ENCODE measurements around the gene DPCD. TPM values are rescaled to one million over a fixed set of nuclear protein-coding genes. Genes with fewer than 3 reads are reported as not detected.

Gene DPCD
- total RNA-seq, 1 donor = 36.2 TPM

DNA sequence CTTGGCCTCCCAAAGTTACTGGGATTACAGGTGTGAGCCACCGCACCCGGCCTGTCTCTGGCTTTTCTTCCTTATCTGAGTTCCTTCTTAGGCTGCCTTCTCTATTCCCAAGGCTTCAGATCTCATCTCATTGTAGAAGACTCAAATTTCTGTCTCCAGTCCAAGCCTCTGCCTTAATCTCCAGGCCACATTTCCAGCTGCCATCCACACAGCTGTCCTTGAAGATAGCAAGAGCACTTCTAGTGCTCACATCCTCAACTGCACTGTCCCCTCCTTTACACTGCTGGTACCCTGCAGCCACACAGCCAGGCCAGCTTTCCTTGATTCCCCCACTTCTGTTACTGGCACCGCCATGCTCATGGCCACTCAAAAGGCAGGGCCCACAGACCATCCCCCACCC lies 35.7 kb upstream of the DPCD start:
- TF ChIP-seq, protein P1, sequence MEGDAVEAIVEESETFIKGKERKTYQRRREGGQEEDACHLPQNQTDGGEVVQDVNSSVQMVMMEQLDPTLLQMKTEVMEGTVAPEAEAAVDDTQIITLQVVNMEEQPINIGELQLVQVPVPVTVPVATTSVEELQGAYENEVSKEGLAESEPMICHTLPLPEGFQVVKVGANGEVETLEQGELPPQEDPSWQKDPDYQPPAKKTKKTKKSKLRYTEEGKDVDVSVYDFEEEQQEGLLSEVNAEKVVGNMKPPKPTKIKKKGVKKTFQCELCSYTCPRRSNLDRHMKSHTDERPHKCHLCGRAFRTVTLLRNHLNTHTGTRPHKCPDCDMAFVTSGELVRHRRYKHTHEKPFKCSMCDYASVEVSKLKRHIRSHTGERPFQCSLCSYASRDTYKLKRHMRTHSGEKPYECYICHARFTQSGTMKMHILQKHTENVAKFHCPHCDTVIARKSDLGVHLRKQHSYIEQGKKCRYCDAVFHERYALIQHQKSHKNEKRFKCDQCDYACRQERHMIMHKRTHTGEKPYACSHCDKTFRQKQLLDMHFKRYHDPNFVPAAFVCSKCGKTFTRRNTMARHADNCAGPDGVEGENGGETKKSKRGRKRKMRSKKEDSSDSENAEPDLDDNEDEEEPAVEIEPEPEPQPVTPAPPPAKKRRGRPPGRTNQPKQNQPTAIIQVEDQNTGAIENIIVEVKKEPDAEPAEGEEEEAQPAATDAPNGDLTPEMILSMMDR (IDR thresholded peaks at IDR 0.05; ENCODE audit: extremely low read depth, low read depth, low read length) = no peak
- H2AFZ ChIP-seq (ENCODE audit: low read length) = no peak overlapping the region
- no peak overlapping the region for H3K27ac ChIP-seq (ENCODE audit: low read depth, low read length)

DNA sequence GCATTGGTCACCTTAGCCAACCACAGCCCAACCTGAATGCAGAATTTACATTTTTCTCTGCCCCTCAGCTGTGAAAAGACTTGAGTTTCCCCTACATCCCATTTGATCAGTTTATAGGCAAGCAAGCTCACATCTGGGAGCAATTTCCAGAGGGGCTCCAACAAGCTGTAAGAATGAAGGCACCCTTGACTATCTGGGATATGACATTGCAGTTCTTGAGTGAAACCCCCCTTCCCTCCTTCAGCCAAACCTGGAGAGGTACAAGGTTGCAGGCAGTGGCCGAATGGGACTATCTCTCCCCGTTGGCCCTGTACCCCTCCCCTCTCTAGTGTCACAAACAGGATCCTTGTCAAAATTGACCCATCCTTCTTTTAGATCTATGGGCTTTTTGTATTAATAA lies 30.6 kb upstream of the DPCD start:
- Histone ChIP-seq H3K27me3 (ENCODE audit: insufficient read depth, low read length) (peaks cover 3% of the 10 kb centered on the region), H2AFZ (ENCODE audit: low read length) (no peak overlapping the region), H3K36me3 (ENCODE audit: insufficient read depth, low read length) (peaks cover 3% of the 10 kb centered on the region), H3K4me1 (ENCODE audit: insufficient read depth, low read length) (no peaks in the 10 kb centered on the region), H3K4me3 (ENCODE audit: insufficient read depth, low read length) (no peak overlapping the region), H3K9me3 (ENCODE audit: low read depth, low read length) (no peaks in the 10 kb centered on the region), H3K79me2 (ENCODE audit: insufficient read depth, low read length) (no peaks in the 10 kb centered on the region), H3K27ac (ENCODE audit: low read depth, low read length) (no peak overlapping the region), H4K20me1 (ENCODE audit: insufficient read depth, low read length) (no peaks in the 10 kb centered on the region), H3K4me2 (ENCODE audit: insufficient read depth, low read length) (no peak overlapping the region)
- no peak for DNase-seq (ENCODE audit: insufficient read length, low spot score, missing footprints)
- TF ChIP-seq, protein P1 (IDR thresholded peaks at IDR 0.05; ENCODE audit: extremely low read depth, low read depth, low read length) = no peak

More for the DNA sequence above, 35.7 kb upstream of the DPCD start:
- H3K4me2 ChIP-seq (ENCODE audit: insufficient read depth, low read length) = no peak overlapping the region
- no peaks in the 10 kb centered on the region for H3K9me3 ChIP-seq (ENCODE audit: low read depth, low read length)
- no peaks in the 10 kb centered on the region for H3K27me3 ChIP-seq (ENCODE audit: insufficient read depth, low read length)
- H3K4me3 ChIP-seq (ENCODE audit: insufficient read depth, low read length) = no peak overlapping the region
- H3K79me2 ChIP-seq (ENCODE audit: insufficient read depth, low read length) = no peaks in the 10 kb centered on the region
- peaks cover 13% of the 10 kb centered on the region for H3K36me3 ChIP-seq (ENCODE audit: insufficient read depth, low read length)
- no peak for DNase-seq (ENCODE audit: insufficient read length, low spot score, missing footprints)
- no peaks in the 10 kb centered on the region for H4K20me1 ChIP-seq (ENCODE audit: insufficient read depth, low read length)
- H3K4me1 ChIP-seq (ENCODE audit: insufficient read depth, low read length) = no peaks in the 10 kb centered on the region

DNA sequence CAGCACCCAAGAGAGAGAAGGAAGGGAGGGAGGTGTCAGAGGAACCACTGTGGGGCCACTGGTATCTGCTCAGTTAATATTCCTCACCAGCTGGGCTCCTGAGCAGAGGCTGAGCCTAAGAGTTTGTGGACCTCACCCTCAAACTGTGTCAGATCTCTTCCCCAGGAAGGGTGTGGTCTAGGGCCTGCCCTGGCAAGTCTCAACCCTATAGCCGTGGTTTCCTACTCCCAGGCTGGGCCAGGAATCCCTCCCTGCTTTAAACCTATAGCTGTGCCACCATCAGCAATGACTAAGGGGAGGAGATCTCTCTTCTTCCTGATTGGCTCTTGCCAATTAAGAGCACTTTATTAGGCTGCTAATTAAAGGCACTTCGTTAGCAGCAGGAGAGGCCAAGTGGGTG lies 29.9 kb upstream of the DPCD start:
- Histone ChIP-seq H3K27me3 (ENCODE audit: insufficient read depth, low read length) (peaks cover 7% of the 10 kb centered on the region), H4K20me1 (ENCODE audit: insufficient read depth, low read length) (no peaks in the 10 kb centered on the region), H3K4me3 (ENCODE audit: insufficient read depth, low read length) (no peak overlapping the region), H3K36me3 (ENCODE audit: insufficient read depth, low read length) (peaks cover 3% of the 10 kb centered on the region), H3K4me2 (ENCODE audit: insufficient read depth, low read length) (no peak overlapping the region), H3K4me1 (ENCODE audit: insufficient read depth, low read length) (no peaks in the 10 kb centered on the region), H3K9me3 (ENCODE audit: low read depth, low read length) (no peaks in the 10 kb centered on the region), H2AFZ (ENCODE audit: low read length) (no peak overlapping the region), H3K79me2 (ENCODE audit: insufficient read depth, low read length) (no peaks in the 10 kb centered on the region), H3K27ac (ENCODE audit: low read depth, low read length) (no peak overlapping the region)
- no peak for DNase-seq (ENCODE audit: insufficient read length, low spot score, missing footprints)
- TF ChIP-seq, protein P1 (IDR thresholded peaks at IDR 0.05; ENCODE audit: extremely low read depth, low read depth, low read length) = no peak

DNA sequence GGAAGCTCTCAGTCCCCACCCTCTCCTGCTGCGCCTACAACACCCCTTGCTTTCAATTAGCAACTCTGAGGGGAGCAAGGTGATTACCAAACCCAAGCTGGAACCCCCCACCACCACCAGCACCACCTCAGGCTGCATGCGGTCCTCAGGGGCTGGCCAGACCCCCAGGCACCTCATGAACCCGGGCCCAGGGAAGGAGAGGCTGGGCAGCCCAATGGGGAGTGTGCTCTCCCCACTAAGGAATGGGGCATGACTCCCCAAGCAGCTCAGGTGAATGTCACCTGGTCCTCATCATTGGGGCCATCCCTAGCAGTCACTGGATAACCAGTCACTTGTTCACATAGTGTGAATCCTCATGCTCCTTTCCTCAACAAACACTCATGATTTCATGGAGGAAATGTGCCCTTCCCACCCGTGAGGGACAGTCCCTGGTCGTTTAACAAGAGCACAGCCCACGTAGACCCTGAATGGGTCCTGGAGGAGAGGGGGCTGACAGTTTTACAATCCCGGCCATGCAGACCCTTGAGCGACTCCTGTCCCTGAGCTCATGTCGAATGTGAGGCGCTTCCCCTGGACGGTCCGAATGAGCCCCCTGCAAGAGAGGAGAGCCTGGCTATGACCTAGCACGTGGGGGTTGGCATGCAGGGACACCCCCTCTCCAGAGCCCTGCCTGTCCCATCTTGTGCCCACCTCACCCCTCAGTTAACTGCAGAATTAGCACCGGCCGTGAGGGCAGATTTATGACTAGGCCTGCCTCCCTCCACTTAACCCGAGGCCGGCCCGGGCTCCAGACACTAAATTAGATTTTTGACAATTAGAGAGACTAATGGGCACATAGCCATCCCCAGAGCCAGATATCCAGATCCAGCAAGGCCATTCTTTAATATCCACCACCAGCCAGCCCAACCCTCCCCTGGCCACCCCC lies 29.2 kb upstream of the DPCD start:
- Histone ChIP-seq H3K27ac (ENCODE audit: low read depth, low read length) (no peak overlapping the region), H2AFZ (ENCODE audit: low read length) (no peak overlapping the region), H3K9me3 (ENCODE audit: low read depth, low read length) (no peaks in the 10 kb centered on the region), H3K4me2 (ENCODE audit: insufficient read depth, low read length) (no peak overlapping the region), H3K4me3 (ENCODE audit: insufficient read depth, low read length) (no peak overlapping the region), H4K20me1 (ENCODE audit: insufficient read depth, low read length) (no peaks in the 10 kb centered on the region), H3K4me1 (ENCODE audit: insufficient read depth, low read length) (no peaks in the 10 kb centered on the region), H3K27me3 (ENCODE audit: insufficient read depth, low read length) (peaks cover 8% of the 10 kb centered on the region), H3K79me2 (ENCODE audit: insufficient read depth, low read length) (no peaks in the 10 kb centered on the region), H3K36me3 (ENCODE audit: insufficient read depth, low read length) (peaks cover 3% of the 10 kb centered on the region)
- TF ChIP-seq, protein P1 (IDR thresholded peaks at IDR 0.05; ENCODE audit: extremely low read depth, low read depth, low read length) = no peak
- DNase-seq (ENCODE audit: insufficient read length, low spot score, missing footprints) = no peak

Data from osteoblast (primary cell).